ENCODE measurements around the gene INTS11.

The INTS11 gene

DNA sequence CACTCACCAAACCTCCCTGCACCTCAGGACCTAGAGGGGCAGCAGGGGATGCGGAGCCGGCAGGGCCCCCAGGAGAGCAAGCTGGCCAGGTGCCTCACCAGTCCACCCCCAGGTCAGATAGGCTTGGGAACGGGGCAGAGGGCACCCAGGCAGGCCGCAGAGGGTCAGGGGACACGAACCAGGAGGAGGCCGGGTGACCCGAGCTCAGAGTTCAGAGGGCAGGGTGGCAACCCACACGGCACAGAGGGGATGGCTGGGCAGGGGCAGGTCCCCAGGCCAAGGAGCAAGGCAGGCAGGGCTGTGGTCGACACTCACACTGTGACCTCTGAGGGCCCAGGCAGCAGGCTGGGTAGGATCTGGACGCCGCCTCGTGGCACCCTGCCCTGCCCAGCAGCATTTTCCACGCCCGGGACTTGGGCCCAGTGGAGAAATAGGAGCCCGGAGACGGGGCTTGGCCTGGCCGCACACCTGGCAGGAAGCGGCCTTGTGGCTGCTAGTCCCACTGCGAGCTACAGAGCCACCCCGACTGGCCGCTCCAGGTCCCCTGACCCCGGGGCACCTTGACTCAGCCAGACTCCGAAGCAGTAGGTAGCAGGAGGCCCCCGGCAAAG, 19.5 kb upstream of the INTS11 start:
- DNase-seq, result no peak

DNA sequence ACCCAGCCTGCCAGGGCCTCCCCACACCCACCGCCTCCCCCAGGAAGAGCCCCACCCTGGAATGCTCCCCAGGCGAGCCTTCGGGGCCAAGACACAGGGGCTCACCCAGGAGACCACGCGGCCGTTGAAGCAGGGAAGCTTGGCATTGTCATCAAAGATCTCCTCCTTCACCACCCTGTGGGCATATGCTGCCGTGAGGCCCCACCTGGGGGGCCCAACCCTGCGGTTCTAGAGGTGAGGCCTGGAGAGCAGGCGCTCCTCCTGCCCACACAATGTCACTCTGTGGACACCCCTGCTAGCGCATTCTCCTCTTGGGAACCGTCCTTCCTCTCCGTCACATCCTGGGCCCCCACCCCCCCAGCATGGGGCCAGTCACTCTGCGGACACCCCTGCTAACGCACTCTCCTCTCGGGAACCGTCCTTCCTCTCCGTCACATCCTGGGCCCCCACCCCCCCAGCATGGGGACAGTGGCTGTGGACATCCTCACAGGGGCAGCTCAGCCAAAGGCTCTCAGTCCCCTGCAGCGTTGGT, 18.2 kb upstream of the INTS11 start:
- no peak for DNase-seq

DNA sequence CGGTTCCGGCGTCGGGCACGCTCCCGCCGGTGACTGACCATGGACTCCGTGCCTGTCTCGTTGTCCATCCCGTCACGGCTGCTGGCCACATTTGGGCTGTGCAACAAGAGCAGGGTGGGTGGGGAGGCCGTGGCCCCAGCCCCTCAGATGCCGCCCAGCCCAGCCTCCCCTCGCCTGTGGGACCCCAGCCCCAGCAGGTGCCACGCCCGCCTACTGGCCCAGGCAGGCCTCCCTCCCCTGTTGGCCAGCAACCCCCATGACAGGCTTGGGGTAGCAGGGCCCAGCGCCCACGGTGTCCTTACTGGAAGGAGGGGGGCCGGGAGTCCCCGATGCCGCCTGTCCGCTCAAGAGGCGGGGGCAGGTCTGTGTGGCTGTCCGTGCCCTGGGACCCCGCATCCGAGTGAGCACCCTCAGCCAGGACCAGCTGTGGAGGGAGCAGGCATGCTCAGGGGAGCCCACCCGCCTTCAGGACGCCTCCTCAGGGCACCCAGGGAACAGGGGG, 17.7 kb upstream of the INTS11 start:
- no peak for DNase-seq

DNA sequence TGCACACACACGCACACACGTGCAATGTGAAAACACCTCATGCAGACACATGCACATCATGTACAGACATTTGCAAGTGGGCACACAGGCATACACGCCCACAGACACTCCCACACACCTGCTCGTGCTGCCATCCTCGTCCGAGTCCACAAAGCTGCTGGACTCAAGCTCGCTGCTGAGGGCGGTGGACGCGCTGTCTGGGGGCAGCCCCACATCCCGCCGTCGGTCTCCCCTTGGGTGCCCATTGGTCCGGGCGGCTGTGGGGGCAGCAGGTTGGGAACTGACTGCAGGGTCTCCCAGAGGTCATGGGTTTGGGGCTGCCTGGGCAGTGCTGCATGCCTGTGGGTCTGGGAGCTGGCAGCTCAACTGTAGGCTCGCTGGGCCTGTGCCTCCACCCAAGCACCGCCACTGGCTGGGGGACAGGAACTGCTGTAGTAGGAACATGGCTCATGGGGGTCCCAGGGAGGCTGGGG, 17.1 kb upstream of the INTS11 start:
- no peak for DNase-seq

DNA sequence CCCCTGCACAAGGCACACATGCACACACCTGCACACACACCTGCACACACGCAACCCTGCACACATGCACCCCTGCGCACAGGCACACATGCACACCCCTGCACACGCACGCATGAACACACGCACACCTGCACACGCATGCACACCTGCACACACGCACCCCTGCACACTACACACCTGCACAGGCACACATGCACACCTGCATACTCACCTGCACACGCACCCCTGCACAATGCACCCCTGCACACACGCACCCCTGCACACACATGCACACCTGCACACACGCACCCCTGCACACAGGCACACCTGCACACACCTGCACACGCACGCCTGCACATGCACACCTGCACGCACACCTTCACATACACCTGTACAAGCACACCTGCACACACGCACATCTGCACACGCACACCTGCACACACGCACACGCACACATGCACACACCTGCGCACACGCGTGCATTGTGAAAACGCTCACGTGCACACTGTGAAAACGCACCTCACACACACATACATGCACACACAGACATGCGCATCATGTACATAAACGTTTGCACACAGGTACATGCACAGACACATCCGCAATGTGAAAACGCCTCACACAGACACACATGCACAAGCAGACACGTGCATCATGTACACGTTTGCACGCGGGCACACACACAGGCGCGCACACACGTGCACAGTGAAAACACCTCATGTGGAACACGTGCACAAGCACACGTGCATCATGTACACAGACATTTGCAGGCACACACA, 16.5 kb upstream of the INTS11 start:
- DNase-seq, result no peak

DNA sequence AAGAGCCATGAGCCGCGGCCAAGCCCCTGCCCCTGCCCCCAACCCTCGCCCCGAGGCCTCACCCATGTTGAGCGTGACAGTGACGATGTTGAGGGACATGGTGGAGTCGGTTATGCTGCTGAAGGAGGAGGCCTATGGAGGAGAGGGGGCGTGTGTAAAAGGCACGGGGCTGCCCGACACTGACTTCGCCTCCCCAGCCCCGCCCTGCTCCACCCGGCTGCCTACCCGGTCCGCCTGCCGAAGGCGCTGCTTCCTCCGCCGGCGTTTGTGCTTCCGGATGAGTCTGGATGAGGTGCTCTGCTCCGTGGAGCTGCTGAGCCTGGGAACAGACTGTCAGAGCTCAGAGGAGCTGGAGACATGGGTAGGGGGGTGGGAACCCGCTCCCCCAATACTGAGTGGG, 15.7 kb upstream of the INTS11 start:
- no peak for DNase-seq

DNA sequence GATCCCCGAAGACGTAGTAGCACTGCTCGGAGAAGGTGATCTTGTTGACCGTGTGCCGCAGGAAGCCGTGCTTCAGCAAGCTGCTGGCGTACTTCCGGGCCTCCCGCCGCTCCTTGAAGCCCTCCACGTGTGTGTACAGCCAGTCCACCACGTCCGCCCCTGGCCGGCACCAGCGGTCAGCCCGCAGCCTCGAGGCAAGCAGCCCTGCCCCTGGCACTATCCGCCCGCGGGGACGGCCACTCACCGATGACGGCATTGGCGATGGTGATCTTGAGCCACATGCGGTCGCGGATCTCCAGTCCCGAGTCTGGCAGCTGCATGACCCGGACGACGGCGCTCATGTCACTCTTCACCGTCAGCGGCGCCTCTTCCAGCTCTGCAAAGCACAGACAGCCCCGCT, 13.8 kb upstream of the INTS11 start:
- DNase-seq, result no peak

DNA sequence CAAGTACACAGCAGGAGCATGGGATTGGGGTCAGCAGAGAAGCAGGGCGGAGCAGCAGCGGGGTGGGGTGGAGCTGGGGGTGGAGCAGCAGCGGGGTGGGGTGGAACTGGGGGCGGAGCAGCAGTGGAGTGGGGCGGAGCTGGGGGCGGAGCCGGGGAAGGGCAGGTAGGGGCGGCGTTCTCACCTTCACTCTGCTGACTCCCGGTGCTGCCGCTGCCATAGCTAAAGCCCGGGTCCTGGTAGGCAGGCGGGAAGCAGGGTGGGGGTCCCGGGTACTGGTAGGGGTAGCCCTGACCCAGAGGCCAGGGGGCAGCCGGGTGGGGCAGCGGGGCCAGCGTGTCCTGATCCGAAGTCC, 13.3 kb upstream of the INTS11 start:
- no peak for DNase-seq

DNA sequence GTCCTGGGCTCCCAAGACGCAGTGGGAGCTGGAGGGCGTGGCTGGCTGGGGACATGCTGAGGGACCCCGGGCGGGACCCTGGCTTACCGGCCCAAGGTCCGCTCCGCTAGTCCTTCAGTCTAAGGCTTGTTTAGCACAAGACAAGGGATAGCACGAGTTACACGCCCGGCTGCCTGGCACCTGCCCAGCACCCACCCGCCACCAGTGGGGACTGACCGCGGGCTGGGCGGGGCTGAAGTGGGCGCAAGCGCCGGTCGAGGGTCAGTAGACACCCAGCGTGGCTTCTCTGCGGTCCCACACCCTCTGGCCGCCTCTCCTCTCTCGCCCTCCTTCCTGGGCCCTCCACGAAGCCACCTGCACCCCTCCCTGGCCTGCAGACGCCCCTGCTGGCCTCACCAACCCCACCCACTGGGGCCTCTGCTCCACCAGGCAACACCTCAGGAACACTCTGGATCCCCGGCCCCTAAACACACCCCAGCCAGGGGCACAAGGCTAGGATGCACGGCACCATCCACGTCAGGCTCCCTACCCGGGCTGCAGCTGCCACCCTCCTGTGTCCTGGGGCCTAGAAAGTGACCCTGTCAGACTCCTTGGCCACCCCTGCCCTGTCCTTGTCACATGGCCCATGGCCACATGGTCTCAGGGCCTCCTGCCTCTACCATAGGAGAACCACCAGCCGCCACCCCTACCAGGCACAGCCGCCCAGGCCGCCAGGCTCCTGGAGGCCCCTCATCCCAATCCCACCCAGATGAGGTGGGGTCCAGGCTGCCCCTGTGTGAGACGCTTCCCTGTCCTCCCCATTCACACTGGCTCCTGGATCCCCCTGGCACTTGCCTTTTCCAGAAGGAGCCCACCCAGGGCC, 12.7 kb upstream of the INTS11 start:
- no peak for DNase-seq

DNA sequence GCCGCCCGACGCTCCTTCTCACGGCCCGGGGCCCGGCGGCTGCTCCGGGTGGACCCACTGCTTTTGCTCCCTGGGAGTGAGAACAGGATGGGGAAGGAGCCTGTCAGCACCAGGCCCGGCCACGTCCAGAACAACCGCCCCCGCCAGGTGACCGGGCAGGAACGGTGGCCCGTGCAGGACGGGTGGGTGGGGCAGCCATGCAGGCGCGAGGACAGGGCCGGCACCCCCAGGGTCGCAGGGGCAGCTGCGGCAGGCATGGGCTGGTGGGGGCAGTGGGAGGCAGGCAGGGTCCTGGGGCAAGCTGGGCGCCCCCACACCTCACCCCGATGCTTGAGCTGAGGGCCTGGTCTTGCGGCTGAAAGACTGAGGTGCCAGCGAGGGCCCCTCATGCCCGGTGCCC, 12.0 kb upstream of the INTS11 start:
- DNase-seq, result no peak

DNA sequence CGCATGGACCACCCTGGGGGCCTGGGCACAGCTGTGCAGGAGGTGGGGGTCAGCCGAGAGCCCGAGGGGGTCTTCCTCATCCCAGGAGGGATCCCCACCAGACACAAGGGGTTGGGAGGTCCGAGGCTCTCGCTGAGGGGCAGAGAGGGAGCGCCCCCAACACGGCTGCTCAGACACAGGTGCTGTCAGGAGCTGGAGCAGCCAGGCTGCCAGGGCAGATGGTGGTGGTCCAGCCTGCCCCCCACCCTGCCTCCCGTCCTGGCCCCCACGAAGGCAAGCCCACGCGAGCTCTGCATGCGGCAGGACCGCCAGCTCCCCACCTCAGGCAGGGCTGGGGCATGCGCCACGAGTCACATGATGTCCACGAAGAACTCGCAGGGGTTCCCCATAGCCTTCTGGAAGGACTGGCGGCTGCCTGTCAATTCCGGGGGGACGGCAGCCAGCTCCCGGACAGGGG, 11.4 kb upstream of the INTS11 start:
- DNase-seq, result no peak

DNA sequence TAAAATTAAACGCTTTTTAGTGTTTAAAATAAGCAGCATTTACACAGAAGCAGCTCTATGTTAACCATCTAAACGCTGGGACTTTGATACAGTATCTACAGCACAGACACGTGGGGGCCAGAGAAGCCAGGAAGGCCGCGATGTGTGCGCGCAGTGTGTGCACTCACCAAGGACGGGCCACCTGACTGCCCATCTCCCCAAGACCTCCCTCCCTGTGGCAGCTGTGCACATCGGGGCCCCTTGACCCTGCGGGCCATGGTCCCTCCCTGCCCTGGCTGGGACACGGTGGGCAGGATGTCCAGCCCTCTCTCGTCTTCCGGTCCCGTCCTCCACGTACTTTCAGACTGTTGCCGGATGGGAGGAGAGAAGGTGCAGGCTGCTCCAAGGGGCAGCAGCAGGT, 10.8 kb upstream of the INTS11 start:
- no peak for DNase-seq

DNA sequence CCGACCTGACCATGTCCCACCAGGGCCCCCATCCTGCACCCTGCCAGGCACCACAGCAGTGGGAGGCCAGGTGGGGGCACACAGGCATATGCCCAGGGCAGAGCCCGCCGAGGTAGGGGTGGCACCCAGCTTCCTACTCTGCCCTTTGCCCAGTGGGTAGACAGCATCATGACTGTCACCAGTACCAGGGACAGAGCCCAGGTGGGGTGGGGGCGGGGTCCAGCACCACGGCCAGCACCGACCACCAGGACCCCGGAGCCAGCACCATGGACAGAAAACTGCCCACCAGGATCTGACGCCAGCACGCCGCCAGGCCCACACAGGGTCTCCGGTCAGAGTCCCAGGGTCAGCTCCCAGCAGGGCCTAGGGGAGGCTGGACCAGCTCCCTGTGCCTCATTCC, 10.4 kb upstream of the INTS11 start:
- DNase-seq, result no peak

DNA sequence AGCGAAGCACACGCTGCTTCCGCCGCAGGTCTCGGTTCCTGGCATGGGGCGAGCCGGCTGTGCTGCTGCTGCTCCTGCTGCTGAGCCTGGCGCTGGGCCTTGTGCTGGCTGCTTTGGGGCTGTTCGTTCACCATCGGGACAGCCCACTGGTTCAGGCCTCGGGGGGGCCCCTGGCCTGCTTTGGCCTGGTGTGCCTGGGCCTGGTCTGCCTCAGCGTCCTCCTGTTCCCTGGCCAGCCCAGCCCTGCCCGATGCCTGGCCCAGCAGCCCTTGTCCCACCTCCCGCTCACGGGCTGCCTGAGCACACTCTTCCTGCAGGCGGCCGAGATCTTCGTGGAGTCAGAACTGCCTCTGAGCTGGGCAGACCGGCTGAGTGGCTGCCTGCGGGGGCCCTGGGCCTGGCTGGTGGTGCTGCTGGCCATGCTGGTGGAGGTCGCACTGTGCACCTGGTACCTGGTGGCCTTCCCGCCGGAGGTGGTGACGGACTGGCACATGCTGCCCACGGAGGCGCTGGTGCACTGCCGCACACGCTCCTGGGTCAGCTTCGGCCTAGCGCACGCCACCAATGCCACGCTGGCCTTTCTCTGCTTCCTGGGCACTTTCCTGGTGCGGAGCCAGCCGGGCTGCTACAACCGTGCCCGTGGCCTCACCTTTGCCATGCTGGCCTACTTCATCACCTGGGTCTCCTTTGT, 9.2 kb upstream of the INTS11 start:
- DNase-seq, result no peak

DNA sequence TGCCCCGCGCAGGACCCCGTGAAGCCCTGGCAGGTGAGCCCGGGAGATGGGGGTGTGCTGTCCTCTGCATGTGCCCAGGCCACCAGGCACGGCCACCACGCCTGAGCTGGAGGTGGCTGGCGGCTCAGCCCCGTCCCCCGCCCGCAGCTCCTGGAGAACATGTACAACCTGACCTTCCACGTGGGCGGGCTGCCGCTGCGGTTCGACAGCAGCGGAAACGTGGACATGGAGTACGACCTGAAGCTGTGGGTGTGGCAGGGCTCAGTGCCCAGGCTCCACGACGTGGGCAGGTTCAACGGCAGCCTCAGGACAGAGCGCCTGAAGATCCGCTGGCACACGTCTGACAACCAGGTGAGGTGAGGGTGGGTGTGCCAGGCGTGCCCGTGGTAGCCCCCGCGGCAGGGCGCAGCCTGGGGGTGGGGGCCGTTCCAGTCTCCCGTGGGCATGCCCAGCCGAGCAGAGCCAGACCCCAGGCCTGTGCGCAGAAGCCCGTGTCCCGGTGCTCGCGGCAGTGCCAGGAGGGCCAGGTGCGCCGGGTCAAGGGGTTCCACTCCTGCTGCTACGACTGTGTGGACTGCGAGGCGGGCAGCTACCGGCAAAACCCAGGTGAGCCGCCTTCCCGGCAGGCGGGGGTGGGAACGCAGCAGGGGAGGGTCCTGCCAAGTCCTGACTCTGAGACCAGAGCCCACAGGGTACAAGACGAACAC, 8.5 kb upstream of the INTS11 start:
- DNase-seq, result no peak

DNA sequence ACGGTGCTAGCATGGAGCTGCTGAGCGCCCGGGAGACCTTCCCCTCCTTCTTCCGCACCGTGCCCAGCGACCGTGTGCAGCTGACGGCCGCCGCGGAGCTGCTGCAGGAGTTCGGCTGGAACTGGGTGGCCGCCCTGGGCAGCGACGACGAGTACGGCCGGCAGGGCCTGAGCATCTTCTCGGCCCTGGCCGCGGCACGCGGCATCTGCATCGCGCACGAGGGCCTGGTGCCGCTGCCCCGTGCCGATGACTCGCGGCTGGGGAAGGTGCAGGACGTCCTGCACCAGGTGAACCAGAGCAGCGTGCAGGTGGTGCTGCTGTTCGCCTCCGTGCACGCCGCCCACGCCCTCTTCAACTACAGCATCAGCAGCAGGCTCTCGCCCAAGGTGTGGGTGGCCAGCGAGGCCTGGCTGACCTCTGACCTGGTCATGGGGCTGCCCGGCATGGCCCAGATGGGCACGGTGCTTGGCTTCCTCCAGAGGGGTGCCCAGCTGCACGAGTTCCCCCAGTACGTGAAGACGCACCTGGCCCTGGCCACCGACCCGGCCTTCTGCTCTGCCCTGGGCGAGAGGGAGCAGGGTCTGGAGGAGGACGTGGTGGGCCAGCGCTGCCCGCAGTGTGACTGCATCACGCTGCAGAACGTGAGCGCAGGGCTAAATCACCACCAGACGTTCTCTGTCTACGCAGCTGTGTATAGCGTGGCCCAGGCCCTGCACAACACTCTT, 7.7 kb upstream of the INTS11 start:
- DNase-seq, result no peak

DNA sequence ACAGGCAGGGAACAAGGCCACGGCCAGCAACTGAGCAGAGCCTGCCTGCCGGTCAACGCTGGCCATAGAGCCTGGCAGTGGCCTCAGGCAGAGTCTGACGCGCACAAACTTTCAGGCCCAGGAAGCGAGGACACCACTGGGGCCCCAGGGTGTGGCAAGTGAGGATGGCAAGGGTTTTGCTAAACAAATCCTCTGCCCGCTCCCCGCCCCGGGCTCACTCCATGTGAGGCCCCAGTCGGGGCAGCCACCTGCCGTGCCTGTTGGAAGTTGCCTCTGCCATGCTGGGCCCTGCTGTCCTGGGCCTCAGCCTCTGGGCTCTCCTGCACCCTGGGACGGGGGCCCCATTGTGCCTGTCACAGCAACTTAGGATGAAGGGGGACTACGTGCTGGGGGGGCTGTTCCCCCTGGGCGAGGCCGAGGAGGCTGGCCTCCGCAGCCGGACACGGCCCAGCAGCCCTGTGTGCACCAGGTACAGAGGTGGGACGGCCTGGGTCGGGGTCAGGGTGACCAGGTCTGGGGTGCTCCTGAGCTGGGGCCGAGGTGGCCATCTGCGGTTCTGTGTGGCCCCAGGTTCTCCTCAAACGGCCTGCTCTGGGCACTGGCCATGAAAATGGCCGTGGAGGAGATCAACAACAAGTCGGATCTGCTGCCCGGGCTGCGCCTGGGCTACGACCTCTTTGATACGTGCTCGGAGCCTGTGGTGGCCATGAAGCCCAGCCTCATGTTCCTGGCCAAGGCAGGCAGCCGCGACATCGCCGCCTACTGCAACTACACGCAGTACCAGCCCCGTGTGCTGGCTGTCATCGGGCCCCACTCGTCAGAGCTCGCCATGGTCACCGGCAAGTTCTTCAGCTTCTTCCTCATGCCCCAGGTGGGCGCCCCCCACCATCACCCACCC, 6.9 kb upstream of the INTS11 start, which contains the start of gene TAS1R3:
Gene TAS1R3, plus strand, starts transcription at position 213 of the 898 bp plus-strand sequence. Its CDS starts 66 bp downstream, at position 279.
- no peak for DNase-seq

DNA sequence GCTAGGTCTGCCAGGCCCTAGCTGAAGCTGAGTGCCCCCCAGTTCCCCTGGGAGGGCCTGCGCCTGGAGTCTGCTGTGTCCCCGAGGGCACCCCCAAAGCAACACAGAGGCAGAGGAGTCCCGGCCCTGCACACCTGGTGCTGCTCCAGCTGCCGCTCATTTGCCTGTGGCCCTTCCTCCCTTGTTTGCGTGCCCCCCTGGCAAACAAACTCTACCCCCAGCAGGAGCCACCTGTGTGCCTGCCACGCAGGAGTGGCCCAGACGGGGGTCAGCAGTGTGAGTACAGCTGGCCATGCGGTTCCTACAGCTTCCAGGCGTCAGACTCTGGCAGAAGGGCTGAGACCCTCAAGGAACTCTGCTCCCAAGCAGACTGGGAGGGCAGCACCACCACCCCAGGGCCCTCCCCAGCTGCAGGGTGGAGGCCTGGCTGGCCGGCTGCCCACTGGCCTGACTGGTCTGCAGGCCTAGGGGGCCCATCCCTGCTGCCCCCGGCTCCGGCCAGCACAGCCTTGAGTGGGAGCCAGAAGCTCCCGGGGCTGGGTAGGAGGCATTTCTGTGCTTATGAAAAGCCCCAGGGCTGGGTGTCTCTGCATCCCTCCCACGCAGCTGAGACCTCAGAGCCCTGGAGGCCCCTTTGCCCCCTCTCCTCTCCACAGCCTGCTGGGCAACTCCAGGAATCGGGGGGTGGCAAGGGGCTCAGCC, 6.1 kb upstream of the INTS11 start:
- no peak for DNase-seq
